NCI-H1694 treated with DMSO at 0.1 percent for 48 hours (cell line): ENCODE measurements around the gene ANKRD55.
A peak's percentile ranks its signal among the peaks of the same experiment; 100 is the strongest.
"Not testable (repeated sequence)": the region's sequence is repeated elsewhere in the genome, so short reads cannot be mapped to it uniquely, and the experiment has no call there.

ENCODE experiments used
- DNase-seq: peaks from one replicate; lab custom pipeline; 2025; lab: John Stamatoyannopoulos, UW

The ANKRD55 gene

GRCh38 chr5:56233230-56233629 is at the start of gene ANKRD55:
Gene ANKRD55 (minus strand): TSS chr5:56233330. CDS start chr5:56232913, 417 bp downstream.
- DNase-seq: peak; percentile 26

GRCh38 chr5:56282216-56282615 is 49.1 kb upstream of the ANKRD55 start:
- DNase-seq: no peak

- no peak for DNase-seq
Observed at GRCh38 chr5:56281489-56282165, 48.5 kb upstream of the ANKRD55 start.

- DNase-seq: no peak
Observed at GRCh38 chr5:56279979-56280378, 46.8 kb upstream of the ANKRD55 start.

GRCh38 chr5:56279291-56279690 is 46.2 kb upstream of the ANKRD55 start:
- DNase-seq: no peak

- no peak for DNase-seq
Observed at GRCh38 chr5:56278335-56278753, 45.2 kb upstream of the ANKRD55 start.

- no peak for DNase-seq
Observed at GRCh38 chr5:56277573-56277972, 44.4 kb upstream of the ANKRD55 start.

DNA sequence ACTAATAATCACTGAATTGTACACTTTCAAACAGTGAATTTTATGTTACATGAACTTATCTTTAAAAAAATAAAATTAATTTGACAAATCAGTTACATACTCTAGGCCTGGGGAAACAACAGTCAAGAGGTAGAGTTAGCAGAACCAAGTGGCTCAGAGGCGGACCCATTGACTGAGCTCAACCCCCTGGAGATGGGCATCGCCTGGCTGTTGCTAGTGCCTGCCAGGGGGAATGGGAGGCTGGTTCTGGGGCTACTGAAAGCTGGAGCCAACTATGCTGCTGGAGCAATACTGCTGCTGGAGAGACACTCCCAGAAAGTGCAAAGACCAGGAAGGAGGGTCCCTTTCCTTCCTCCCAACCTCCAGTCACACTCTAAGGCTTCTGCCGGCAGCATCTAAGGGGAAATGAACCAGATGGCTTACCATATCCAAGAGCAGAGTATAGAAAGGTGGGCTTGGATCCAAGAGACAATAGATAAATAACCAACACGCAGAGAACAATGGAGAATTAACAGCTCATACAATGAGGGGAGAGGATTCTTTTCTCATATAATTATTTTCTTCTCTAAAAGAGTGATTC is 40.3 kb upstream of the ANKRD55 start:
- DNase-seq: no peak

DNA sequence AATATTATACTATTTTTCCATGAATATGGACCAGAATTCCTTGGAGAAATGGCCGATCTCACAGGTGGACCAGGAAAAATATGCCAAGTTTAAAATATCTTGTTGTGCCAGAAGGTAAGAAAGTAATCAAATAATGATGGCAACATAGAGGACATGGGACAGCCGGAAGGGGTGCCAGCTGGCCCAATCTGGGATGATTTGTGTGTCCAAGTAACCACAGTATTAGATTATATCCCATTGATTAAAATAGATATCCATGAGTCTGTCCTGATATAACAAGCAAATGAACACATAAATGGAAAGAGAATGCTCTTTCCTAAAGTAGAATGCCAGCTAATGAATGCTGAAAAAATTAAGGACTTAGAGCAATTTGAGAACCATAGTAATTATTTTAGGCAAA is 39.6 kb upstream of the ANKRD55 start:
- DNase-seq: no peak

DNA sequence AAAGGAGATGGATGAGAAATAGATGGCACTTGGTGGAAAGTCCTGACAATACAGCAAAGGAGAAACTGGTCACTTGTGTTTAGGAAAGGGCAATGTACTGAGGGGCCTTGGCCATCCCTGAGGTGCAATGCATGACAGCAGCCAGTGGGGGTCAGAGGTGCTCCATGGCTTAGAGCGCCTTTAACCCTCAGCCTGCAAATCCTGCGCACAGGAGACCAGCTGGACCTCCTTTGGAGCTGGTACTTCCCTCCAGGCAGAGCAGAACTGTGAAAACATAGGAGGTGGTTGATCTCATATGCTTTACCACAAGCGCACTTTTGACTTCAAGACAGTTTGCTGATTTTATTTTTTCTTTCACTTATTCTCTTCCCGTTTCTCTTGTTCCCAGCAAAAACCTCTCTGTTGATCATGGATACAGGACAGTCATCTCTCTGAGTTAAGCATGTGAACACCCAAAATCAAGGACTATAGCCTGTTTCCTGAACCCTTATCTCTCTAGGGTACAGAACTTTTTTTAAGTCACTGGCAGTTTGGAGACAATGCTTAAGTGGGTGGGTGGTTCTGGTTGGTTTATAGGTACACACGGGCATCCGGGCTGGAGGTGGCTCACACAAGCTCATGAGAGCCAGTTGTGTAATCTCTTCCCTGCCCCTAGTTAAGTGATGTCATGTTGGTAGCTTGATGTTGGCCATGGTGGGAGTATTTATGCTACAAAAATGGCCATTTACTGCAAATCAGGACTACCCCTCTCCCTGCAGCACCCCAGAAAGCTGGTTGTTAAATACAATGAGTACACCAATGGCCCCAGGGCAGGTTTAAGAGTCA is 37.6 kb upstream of the ANKRD55 start:
- peak; percentile 40 for DNase-seq

DNA sequence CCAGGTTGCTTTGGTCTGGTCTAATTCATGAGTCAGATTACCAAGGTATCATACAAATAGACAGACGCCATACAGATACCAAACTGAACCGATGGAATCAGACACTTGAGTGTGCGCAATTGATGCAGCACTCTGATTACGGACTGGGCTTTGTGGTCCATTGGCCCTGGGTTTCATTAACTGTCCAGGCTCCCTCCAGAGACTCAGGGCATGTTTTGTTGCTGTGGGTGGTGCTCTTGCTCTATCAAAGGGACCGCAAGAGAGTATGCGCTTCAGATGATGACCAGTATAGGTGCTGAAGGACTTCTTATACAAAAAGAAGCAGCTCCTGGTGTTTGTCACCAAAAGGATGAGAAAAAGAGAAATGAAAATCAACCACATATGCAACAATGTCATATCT is 36.9 kb upstream of the ANKRD55 start:
- DNase-seq: no peak

GRCh38 chr5:56269216-56269927 is 36.2 kb upstream of the ANKRD55 start:
- DNase-seq: peak; percentile 2

DNA sequence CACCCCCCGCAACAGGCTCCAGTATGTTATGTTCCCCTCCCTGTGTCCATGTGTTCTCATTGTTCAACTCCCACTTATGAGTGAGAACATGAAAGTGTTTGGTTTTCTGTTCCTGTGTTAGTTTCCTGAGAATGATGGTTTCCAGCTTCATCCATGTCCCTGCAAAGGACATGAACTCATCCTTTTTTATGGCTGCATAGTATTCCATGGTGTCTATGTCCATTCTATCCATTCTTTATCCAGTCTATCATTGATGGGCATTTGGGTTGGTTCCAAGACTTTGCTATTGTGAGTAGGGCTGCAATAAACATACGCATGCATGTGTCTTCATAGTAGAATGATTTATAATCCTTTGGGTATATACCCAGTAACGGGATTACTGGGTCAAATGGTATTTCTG is 35.6 kb upstream of the ANKRD55 start:
- not testable (repeated sequence) for DNase-seq

GRCh38 chr5:56267856-56268255 is 34.7 kb upstream of the ANKRD55 start:
- no peak for DNase-seq

DNA sequence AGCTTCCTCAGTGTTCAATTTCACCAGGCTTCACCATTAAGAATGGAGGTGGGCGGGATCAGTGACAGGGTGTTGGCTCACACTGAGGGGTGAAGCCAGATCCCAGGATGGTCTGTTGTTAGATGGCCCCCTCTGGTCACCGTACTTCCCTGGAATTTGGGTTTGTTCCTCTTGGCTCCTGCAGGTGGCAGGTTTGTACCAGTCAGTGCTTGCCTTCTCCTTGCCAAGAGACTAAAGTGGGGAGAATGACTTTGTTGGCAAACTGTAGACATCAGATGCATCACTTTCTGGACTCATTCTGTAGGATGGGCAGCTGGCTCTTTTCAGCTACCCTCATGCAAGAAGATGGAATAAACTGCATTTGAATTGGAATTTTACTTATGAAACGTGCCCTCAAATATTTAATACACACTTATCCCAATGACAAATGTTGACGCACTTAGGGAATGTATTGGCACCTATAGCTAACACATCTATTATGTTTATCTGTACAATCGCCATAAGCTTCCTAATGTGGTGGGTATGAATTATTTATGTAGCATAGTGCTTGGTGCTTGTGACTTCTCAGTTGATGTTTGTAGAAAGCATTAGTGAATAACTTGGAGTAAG is 31.4 kb upstream of the ANKRD55 start:
- DNase-seq: no peak

DNA sequence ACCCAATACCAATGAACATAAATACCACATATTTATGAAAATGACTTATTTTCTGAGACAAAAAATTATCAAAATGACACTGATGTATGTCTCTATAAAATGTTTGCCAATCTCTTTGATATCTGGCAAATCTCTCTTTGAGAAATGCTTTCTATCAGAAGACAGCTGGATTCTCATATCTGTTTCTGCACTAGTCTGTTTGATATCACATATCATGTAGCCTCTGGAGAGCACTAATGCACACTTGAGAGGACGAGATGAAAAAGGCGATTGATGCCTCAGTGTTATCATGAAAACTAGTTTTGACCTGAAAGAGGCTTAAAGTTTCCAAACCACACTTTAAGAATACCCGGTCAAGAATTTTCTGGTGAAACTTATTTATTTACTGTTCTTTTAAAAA is 29.1 kb upstream of the ANKRD55 start:
- no peak for DNase-seq

DNA sequence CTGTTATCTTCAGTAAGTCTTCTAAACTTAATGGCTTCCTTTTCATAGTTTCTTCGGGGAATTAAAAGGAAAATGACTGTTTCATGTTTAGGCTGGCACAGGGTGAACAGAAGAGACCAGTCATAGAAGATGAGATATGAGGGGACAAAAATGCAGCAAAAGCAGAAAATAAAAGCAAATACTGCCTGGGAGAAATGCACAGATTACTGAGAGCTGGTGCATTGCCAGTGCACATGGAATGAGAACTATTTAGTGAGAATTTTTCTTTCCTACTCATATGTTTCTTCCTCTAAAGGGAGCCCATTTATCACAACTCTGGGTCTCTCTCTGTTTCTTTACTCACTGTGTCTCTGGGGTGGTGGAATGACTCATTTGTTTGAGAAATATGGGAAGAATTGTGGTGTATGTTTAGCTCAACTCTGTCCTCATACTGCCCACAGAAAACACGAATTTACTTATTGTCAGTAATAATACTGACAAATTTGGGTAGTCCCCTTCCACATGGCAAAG is 25.9 kb upstream of the ANKRD55 start:
- DNase-seq: no peak

DNA sequence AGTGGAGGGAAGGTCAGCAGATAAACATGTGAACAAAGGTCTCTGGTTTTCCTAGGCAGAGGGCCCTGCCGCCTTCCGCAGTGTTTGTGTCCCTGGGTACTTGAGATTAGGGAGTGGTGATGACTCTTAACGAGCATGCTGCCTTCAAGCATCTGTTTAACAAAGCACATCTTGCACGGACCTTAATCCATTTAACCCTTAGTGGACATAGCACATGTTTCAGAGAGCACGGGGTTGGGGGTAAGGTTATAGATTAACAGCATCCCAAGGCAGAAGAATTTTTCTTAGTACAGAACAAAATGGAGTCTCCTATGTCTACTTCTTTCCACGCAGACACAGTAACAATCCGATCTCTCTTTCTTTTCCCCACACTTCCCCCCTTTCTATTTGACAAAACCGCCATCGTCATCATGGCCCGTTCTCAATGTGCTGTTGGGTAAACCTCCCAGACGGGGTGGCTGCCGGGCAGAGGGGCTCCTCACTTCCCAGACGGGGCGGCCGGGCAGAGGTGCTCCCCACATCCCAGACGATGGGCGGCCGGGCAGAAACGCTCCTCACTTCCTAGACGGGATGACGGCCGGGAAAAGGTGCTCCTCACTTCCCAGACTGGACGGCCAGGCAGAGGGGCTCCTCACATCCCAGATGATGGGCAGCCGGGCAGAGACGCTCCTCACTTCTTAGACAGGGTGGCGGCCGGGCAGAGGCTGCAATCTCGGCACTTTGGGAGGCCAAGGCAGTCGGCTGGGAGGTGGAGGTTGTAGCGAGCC is 24.8 kb upstream of the ANKRD55 start:
- not testable (repeated sequence) for DNase-seq

- no peak for DNase-seq
Observed at GRCh38 chr5:56257010-56257409, 23.9 kb upstream of the ANKRD55 start.

DNA sequence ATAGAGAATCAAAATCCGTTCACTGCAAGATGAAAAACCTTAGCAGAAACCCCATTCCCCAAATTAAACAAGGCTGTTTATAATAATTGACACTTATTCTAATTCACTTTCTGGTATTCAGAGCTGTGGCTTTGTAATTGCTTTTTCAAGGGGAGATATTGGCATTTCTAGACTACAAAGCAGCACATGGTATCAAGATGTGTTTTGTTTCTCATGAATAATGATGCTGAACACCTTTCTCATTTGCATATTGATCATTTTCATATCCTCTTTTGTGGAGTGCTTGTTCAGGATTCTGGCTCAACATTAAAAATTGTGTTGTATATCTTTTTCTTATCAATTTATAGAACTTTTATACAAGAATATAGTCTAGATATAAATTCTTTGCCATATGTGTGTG is 22.4 kb upstream of the ANKRD55 start:
- no peak for DNase-seq

- no peak for DNase-seq
Observed at GRCh38 chr5:56253924-56254323, 20.8 kb upstream of the ANKRD55 start.
